ENCODE measurements around the gene PER1.
"Not testable (repeated sequence)": the region's sequence is repeated elsewhere in the genome, so short reads cannot be mapped to it uniquely, and the experiment has no call there.

The PER1 gene

DNA sequence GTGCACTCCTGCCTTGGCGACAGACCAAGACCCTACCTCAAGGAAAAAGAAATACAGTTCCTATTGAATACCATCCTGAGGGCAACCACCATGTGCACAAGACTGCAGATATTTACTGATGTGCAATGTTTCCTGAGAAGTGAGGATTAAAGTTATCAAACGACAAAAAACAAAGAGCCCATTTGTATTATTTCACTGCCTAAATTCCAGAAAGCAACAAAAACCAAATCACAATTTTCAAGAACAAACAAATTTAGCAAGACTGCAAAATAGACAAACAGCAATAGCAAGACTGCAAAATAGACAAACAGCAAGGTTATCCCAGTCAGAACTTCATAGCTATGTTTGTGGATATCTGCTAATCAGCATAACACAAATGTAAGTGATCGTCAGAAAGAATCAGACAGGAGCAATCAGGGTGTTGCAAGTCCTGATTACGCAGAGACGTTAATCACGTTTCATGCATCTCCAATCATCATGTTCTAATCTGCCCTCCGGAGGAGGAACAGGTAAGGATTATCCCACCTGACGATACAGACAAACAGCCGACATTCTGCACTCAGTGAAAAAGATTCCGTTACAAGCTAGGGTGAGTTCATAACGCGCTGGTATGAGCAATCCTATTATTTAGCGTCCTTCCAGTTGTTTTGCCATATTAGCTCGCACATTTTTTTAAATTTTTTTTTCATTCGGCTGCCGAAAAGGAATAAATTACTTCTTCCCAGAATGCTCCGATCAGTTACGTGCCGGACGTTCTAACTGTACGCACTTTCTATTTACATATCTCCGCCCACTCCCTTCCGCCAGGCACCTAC lies 21.1 kb upstream of the PER1 start:
- DNase-seq (ENCODE audit: low spot score): peak; percentile 93

DNA sequence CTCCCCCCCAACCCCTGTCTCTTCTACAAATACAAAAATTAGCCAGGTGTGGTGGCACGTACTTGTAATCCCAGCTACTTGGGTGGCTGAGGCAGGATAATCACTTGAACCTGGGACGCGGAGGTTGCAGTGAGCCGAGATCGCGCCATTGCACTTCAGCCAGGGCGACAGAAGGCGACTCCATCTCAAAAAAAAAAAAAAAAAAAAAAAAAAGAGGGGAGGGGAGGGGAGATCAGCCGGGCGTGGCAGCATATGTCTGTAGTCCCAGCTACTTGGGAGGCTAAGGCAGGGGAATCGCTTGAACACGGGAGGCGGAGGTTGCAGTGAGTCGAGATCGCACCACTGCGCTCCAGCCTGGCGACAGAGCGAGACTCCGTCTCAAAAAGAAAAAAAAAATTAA lies 18.0 kb upstream of the PER1 start:
- DNase-seq (ENCODE audit: low spot score): not testable (repeated sequence)

DNA sequence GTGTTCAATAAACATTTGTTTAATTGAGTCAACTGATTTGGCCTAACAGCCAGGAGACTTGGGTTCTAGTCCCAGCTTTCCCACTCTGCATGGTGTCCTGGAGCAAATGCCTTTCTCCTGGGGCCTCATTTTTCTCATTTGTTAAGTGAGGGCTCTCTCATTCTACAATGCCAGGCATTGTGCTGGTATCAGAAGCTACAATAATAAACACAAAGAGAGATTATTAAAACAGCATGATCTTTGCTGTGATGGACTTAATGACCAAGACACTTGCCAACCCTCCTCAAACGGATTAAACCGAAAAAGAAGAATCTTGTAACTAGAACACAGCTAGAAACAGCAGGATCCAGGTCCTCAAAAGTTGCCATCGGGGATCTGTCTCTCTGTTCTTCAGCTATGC lies 15.3 kb upstream of the PER1 start:
- no peak for DNase-seq (ENCODE audit: low spot score)

DNA sequence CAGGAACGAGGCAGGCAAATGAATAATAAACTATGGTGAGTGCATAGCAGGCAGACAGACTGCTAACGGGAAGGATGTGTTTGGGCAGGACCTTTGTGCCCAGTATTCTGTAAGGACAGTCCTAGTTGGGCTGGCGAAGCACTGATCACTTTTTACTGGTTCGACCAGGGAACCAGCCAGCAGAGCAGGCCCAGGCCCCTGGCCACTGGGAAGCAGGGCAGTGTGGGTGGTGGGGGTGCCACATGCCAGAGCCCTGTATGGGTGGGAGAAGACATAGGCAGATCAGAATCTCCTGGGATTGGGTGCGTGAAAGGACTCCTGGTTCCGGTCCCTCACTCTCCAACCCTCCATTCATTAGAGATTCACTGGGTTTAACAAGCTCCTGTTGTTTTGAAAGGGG lies 14.5 kb upstream of the PER1 start:
- no peak for DNase-seq (ENCODE audit: low spot score)

DNA sequence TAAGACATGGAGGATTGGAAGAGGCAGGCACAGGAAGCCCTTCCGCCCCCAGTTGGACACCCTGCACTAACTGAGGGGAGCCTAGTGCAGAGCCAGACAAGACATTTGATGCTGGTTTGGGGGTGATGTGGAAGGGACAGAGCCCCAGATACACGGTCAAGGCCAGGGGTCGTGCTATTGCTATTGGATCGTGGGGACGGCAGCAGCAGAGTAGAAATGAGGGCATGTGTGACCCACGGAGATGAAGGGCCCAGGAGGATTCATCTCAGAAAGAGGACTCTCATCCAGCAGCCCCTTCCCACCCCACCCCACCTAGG lies 12.6 kb upstream of the PER1 start:
- no peak for DNase-seq (ENCODE audit: low spot score)

DNA sequence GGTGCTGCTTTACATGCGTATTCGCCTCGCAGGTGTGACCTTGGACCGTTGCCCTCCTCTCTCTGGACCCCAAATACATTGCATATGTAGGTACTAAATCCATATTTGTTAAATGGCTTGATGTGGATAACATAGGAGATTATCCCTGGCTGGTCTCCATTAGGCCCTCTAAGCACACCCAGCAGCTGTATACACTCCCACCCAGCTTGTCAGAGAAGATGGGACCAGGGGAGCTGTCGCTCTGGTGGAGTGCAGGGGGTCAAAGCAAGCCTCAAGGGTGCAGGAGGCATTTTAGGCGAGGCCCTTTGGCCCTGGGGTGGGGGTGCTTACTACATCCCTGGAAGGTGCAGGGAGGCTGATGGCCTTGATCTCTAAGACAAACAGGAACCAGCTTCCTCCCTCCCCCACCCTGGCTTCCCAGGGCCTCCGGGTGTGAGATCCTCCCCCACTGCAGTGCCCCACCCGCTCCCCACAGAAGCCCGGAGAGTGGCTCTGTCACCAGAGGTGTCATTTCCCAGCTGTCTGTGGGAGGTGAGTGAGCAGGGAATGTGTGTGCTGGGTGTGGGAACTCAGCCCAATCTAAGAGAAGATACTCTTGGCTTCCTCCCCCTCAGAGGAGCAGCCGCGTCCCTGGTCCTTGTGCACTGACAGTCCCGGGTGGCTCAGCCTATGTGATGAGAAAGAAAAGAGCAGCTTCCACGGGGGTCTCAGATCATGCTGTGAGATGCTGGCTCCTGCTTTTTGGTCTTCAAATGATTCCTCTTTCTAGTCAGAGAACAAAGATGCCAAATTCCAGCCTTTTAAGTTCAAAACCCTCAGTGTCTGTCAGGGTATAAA lies 12.0 kb upstream of the PER1 start:
- no peak for DNase-seq (ENCODE audit: low spot score)

DNA sequence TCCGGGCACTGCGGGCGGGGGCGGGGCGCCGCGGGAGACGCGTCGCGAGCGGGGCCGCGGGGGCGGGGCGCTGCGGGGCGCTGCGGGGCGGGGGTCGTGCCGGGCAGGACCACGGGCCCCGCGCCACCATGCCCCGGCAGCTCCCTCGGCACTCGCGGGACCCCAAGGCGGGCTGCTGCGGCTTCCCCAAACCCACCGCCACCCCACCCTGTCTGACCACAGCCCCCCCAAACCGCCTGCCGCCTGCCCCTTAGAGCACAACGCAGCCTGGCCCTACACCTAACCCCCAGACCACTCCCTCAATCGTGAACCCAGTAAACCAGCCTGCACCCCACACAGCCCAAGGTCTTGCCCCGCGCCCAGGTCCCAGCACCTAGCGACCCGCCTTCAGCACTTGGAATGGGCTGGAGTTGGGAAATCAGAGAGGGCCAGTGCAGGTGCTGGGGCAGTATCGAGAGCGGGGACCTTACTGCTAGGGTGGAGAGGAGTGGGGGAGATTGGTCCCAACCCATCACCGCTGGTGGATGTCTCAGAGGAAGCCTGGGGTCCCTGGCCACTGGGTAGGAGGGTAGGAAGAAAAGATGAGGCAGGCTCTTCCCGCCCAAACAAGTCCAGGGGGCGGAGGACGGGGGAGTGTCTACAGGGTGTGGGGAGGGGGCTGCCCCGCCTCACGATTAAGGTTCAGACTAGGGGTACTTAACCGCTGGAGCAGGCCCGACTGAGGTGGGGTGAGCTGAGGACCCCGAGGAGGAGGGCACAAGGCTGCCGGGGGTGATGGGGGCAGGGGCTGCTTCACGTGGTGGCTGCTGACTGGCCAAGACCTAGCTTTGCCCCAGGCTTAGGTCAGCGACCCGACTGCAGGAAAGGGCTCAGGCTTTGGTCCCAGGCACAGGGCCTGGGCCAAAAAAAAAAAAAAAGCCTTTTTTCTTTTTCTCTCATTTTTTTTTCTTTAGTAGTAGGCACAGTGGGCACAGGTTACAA lies 11.1 kb upstream of the PER1 start:
- no peak for DNase-seq (ENCODE audit: low spot score)

DNA sequence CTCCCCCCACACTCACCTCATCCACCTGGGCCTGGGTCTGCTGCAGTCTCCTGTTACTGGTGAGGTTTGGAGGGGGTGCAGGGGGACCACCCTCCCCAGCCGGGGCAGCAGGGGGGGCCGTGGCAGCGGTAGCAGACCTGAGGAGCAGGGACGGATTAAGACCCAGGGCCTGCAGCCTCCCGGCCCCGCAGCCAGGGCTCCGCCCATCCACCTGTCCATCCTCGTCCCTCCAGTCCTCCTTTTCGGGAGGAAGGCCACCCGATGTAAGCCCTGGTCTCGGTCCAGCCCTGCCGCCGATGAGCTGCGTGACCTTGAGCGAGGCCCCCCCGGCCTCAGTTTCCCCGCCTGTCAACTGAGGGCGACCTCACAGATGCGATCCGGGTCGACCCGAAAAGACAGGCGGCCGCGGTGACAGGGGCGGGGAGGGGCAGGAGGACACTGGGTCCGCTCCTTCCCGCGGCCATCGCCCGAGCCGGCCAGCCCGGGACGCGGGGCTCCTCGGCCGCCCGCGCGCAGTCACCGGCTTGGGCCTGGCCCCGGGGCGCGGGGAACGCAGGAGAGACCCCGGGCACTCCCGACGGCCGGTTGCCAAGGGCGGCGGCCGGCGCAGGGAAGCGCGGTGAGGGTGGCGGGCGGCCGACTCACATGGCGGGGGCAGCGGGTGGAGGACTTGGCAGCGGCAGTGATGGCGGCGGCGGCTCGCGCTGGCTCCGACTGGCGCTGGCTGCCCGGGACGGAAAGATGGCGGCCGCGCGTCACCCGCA lies 10.2 kb upstream of the PER1 start, which contains the start of gene VAMP2:
TSS of gene VAMP2 (minus strand) at position 716 of the 764 bp plus-strand sequence. CDS start at position 647, 69 bp downstream.
- no peak for DNase-seq (ENCODE audit: low spot score)

DNA sequence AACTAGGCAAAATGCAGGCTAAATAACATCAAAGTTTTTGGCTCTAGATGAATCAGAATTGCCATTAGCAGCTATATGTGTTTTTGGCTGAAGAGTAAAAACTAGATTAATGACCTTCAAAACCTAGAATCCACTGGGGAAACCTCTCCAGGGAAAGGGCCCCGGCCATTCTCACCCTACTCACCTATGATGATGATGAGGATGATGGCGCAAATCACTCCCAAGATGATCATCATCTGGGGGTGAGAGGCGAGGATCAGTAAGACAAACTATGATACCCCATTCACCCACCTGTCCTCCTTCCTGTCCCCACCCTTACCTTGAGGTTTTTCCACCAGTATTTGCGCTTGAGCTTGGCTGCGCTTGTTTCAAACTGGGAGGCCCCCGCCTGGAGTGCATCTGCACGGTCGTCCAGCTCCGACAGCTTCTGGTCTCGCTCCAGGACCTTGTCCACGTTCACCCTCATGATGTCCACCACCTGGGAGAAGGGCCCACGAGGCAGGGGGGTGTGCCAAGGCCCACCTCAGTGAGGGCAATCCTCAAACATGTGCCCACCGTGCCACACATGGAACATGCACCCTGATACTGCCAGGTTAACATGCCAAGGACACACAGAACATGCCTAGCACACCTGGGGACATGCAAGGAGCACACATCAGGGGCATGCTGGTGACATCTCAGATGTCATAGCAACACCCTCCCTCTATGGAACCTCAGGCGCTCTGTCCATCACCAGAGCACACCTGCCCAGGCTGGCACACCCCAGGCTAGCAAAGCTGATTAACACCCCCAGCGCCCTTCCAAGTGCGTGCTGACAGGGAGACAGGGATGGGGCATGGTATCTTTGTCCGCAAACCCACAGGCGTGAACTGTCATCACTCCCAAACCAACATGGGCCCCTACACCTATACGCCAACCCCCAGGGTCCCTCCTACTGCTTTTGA lies 9.4 kb upstream of the PER1 start:
- DNase-seq (ENCODE audit: low spot score): no peak

DNA sequence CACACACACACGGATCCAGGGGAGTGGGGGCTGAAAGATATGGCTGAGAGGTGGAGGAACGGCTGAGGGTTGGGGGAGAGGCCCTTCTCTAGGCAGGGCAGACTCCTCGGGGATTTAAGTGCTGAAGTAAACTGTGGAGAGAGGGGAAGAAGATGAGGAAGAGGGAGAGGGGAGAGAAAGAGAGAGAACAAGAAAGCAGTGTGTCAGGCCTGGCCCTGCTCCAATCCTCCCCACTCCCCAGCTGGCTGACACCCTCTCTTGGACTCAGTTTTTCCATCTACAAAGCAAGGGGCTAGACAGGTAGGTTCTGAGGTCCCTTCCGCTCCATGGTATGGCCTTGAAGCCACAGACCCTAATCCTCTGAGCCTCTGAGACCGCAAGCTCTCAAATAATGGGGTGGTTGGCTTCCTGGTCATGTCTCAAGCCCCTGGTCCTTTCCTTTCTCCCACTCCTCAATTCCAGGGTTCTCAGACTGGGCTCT lies 8.6 kb upstream of the PER1 start:
- DNase-seq (ENCODE audit: low spot score): no peak

DNA sequence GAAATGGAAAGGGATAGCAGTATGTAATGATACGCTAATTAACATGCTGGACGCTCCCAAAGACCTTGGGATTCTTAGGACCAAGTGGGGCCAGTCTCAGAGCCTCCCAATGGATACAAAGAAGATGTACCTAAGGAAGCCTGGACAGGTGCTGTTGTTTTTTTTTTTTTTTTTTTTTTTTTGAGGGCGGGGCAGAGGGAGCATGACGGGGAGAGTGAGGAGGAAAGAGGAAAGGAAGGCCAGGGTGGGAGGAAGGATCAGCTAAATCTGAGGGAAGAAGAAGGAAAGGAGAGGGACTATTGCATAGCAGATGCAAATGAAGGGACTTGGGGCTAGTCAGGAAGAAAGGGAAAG lies 8.0 kb upstream of the PER1 start:
- no peak for DNase-seq (ENCODE audit: low spot score)

DNA sequence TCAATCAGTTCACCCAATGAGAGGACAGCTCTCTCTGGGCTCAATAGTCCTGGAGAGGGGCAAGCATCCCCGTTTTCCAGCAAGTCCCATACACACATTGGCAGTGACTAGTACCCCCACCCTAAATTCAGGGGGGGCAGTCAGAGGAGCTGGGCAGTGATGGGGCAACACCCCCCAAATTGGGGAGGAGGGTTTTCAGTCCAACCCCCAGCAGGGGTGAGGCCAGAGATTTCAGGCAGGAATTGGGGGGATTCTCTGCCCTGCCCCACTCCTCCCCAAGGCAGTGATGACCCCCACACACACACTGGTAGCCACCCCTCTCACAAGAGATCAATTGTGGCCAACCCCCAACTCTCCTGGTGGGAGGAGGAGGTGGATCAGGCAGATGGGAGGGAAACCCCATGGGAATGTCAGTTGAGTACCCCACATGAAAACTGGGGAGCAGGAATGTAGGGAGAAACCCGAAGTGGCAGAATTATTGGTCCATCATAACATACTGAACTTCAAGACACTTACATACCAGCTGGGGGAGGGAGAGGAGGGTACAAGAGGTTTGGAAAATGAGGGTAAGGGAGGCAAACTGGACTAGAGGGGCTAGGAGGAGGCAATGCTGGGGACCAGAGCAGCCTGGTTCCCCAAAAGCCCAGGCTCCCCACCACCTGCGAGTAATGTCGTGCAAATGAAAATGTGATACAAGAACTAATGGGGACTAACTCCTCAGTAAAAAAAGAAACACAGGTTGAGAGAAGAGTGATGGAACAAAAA lies 7.4 kb upstream of the PER1 start:
- no peak for DNase-seq (ENCODE audit: low spot score)

DNA sequence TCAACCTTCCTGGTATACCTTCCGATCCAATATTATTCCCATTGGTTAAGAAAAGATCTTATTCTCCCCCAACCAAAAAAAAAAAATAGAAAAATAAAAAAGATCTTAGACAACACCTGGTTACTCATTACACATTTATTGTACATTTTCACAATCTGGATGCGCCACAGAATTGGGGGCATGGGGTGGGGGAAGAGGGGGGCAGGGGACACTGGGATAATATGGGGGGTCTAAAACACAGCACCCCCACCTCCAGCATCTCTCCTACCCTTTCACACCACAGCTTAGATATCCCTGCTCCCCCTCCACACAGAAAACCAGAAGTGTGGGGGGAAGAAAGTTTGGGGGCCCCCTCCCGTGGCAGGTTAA lies 6.8 kb upstream of the PER1 start:
- no peak for DNase-seq (ENCODE audit: low spot score)

DNA sequence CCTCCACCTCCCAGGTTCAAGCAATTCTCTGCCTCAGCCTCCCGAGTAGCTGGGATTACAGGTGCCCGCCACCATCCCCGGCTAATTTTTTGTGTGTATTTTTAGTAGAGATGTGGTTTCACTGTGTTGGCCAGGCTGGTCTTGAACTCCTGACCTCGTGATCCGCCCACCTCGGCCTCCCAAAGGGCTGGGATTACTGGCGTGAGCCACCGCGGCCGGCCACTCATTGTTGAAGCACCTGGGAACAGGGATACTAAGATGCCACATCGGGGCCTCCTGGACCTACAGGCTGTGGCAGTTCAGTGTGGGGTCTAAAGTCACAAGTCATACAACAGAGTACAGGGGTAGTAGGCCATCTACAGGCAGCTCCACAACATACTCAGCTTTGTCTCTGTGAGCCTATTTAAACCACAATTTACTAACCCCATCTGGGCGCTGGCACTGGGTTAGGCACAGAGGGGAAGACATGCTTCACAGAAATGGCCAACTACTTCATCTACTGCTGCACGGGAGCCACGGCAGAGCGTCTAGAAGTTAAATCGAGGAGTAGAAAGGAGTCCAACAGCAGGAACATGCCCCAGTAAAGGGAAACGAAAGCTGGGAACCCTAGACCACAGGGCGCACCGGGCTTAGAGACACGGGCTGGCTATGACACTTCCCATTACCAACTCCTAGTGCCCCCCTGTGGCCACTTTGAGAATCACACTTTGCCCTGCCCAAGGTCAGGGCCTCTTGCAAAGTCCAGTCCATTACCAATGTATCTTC lies 6.2 kb upstream of the PER1 start:
- peak; percentile 83 for DNase-seq (ENCODE audit: low spot score)

DNA sequence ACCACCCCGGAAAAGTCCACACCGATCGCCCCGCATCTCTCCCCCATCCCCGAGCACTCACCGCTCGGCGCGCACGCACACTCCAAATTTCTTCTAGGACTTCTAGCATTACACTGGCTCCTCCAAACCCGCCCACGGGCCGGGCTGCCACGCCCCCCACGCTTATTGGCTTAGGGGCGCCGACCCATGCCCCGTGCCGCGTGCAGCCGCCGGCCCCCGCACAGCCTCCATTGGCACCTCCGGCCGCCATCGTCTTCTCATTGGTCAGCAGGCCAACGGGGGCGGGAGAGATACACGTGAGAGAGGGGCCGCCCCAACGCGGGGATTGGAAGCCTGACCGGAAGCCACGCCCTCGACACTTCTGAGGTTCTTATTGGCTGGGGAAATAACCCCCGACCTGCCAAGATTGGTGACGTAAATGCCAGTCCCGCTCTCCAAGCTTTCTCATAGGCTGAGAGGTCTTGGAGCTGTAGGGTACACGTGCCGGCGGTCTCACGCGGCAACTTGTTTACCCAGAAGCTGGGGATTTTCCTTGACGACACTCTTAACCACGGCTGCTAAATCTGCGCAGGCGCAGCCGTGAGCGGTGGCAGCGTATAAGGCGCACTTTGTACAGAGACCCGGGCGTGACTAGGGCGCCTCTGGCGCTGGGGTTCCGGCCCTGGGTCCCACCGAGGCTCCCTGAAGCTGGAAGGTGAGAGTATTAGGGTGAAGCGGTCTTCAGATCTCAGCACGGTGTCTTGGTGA lies 4.2 kb upstream of the PER1 start:
- DNase-seq (ENCODE audit: low spot score): peak; percentile 100

DNA sequence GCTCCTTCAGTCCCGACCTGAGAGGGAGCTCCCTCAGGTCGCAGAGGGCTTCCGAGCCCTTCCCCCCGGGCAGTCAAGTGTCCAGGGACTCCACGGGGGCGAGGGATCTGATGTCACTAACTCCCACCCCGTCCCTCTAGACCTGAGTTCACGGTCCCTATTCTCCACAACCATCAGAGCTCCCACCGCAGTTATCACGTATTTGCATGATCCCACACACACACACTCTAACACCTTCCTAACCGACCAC lies 3.7 kb upstream of the PER1 start:
- DNase-seq (ENCODE audit: low spot score): no peak

DNA sequence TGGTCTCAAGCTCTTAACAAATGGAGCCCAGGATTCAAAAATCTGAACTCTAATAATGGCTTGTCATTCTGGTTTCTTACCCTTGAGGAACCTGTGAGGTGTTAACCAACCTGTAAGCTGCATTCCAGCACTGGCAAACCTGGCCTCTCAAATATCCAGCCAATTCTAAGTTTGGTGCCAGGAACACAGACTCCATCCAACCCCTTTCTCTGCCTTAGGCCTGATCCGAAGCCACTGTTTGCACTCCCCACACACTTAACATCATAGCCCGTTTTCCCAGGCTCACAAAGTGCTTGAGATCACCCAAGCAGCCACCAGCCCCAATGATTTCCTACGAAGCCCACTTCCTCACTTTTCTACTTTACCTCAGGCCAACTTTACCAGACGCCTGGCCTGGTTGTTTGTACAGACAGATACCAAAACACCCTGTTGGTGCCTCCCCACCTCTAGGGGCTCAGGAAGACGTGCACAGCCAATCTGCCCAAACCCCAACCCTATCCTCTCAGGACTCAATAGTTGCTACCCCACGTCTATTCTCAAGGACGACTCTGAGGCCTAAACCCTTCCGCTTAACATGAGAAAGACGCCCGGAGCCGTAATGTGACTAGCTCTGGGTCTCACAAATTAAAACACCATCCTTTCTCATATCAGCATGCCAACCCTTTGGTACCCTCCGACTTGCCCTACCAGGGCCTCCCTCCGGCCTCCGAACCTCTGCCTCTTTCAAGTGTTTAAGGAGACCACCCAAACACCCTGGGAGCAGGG lies 3.2 kb upstream of the PER1 start:
- DNase-seq (ENCODE audit: low spot score): no peak

Data from putamen (tissue), 1 donor.